HepG2 (cell line): ENCODE data around the gene PLVAP. TPM values are rescaled to one million over a fixed set of nuclear protein-coding genes. Genes with fewer than 3 reads are reported as not detected.

ENCODE experiments used
- AGO1 ChIP-seq: fragments of 200-400 bp; formaldehyde crosslinking; IDR thresholded peaks from 2 replicates; pipeline ENCODE4 v1.6.1; 2017; ENCODE audit warnings: mild to moderate bottlenecking, low read depth, low read length, moderate library complexity; ENCODE audit not compliant: poor library complexity, severe bottlenecking
- GZF1 ChIP-seq: sonication (generic); formaldehyde crosslinking; IDR thresholded peaks from 2 replicates; pipeline ENCODE4 v1.5.1; 2020; ENCODE audit warnings: mild to moderate bottlenecking, missing genetic modification reagents
- HOXA5 ChIP-seq: sonication (generic); formaldehyde crosslinking; IDR thresholded peaks from 2 replicates; pipeline ENCODE4 v1.4.0; 2020; ENCODE audit warnings: missing genetic modification reagents
- MAFG ChIP-seq: sonication (generic); formaldehyde crosslinking; IDR thresholded peaks from 2 replicates; pipeline ENCODE4 v1.5.1; 2020; ENCODE audit warnings: mild to moderate bottlenecking, missing genetic modification reagents
- PAX8 ChIP-seq: sonication (generic); formaldehyde crosslinking; IDR thresholded peaks from 2 replicates; pipeline ENCODE4 v1.8.0; 2022; ENCODE audit warnings: mild to moderate bottlenecking, missing genetic modification reagents, borderline replicate concordance
- RBM22 ChIP-seq: fragments of 200-400 bp; formaldehyde crosslinking; optimal IDR thresholded peaks from 2 replicates; pipeline ENCODE3; 2017; ENCODE audit warnings: mild to moderate bottlenecking, low read length, moderate library complexity
- SAP130 ChIP-seq: IDR thresholded peaks from 2 replicates; pipeline ENCODE4 v1.6.1; 2016; ENCODE audit warnings: low read depth
- SCMH1 ChIP-seq: sonication (generic); formaldehyde crosslinking; IDR thresholded peaks from 2 replicates; pipeline ENCODE4 v1.9.0; 2021; ENCODE audit warnings: missing genetic modification reagents, mild to moderate bottlenecking, borderline replicate concordance
- SMYD3 ChIP-seq: sonication (generic); formaldehyde crosslinking; IDR thresholded peaks from 2 replicates; pipeline ENCODE4 v1.8.1; 2023; ENCODE audit warnings: mild to moderate bottlenecking, missing genetic modification reagents
- ZNF225 ChIP-seq: sonication (generic); formaldehyde crosslinking; IDR thresholded peaks from 2 replicates; pipeline ENCODE4 v1.4.0; 2020; ENCODE audit warnings: mild to moderate bottlenecking, missing genetic modification reagents
- ZNF335 ChIP-seq: sonication (generic); formaldehyde crosslinking; IDR thresholded peaks from 2 replicates; pipeline ENCODE4 v1.4.0; 2020; ENCODE audit warnings: missing genetic modification reagents
- ZNF550 ChIP-seq: sonication (generic); formaldehyde crosslinking; IDR thresholded peaks from 2 replicates; pipeline ENCODE4 v1.4.0; 2020; ENCODE audit warnings: mild to moderate bottlenecking, missing genetic modification reagents, borderline replicate concordance
- ZNF766 ChIP-seq: sonication (generic); formaldehyde crosslinking; IDR thresholded peaks from 2 replicates; pipeline ENCODE4 v1.5.0; 2020; ENCODE audit warnings: missing genetic modification reagents, borderline replicate concordance
- ZSCAN9 ChIP-seq: IDR thresholded peaks from 2 replicates; pipeline ENCODE4 v1.6.1; 2016; ENCODE audit warnings: borderline replicate concordance
- polyA plus RNA-seq, 8 experiments: library from polyadenylated mRNA; depleted of rRNA in 3 of 8; stranded (reverse) in 7 of 8; unstranded in 1 of 8; fragments of >200 nt; fragmentation: Illumina TruSeq in 4 of 8; extraction: Trizol in 4 of 8; gene quantifications; 2 replicates each; pipeline versions ENCODE4 v1.2.1 to v1.2.3, GENCODE V29; 2011 to 2016; ENCODE audit warnings: low read depth in 4 of 8, missing spikeins in 1 of 8, mixed read lengths in 1 of 8; ENCODE audit not compliant: insufficient read depth in 1 of 8
- total RNA-seq, 5 experiments: library from RNA; depleted of rRNA; stranded (reverse); fragments of >200 nt; fragmentation: Illumina TruSeq; extraction: Trizol; gene quantifications; 2 replicates each; pipeline ENCODE4 v1.2.3, GENCODE V29; 2016; ENCODE audit warnings: low read depth in 1 of 5
- TF ChIP-seq, protein P1 (sequence below): sonication (generic); formaldehyde crosslinking; conservative IDR thresholded peaks from 2 replicates; pipeline ENCODE4 v1.8.0; 2022; ENCODE audit warnings: mild to moderate bottlenecking, moderate library complexity, missing genetic modification reagents
- TF ChIP-seq, protein P2 (sequence below): sonication (generic); formaldehyde crosslinking; IDR thresholded peaks from 2 replicates; pipeline ENCODE4 v1.8.0; 2022; ENCODE audit warnings: mild to moderate bottlenecking, missing genetic modification reagents
- TF ChIP-seq, protein P3 (sequence below): IDR thresholded peaks from 2 replicates; pipeline ENCODE4 v1.6.1; 2016
- TF ChIP-seq, protein P4 (sequence below): sonication (generic); formaldehyde crosslinking; conservative IDR thresholded peaks from 2 replicates; pipeline ENCODE4 v1.8.0; 2022; ENCODE audit warnings: low read depth, missing genetic modification reagents
- TF ChIP-seq, protein P5 (sequence below): sonication (generic); formaldehyde crosslinking; IDR thresholded peaks from 2 replicates; pipeline ENCODE4 v1.4.0; 2020; ENCODE audit warnings: missing genetic modification reagents, borderline replicate concordance

The PLVAP gene
- total and polyA plus RNA-seq, 2 of the 13 experiments (the other 11 are each of a cell fraction or from before 2014, with no cell fraction given), result 0.26 TPM; not detected in 1

DNA sequence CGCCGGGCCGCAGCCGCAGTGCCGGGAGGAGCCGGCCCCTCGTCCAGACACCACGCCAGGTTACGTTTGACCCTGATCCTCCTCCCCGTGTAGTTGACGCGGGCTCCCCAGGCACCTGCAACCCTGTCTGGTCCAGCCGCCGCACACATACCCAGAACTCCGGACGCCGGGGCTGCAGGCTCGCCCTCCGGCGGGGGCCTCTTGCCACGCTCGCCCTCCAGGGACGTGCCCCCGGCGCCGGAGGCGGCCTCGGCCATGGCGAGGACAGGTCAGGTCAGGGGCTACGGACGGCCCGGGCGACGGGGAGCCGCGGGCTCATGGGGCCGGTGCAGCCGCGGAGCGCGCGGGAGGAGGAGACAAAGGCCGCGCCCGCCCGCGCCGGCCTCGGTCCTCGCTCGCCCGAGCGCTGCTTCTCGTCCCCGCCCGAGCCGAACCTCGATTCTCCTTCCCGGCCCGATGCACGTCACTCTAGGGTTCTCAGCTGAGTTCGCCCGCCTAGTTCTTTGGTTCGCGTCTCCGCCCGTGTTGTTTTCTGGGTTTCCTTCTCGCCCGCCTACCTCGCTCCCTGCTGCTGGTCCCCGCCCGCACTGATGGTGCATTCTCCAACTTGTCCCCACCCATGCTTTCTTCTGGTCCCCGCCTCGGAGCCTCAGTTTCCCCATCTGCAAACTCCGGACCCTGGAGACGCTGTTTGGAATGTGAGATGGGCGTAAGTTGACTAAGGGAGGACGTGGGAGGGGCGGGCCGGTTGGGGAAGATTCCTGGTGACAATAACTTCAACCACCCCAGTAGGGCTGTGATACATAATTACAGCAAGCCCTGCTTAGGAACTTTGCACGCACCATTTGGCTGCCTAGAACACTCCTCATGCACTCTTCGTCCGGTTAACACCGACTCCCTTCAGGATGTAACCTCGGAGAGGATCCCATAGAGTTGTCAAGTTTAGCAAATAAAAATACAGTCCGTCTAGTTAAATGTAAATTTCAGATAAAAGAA is 42.4 kb downstream of the PLVAP start, which contains the start of gene ANO8 (continued):
- TF ChIP-seq SMYD3 (CRISPR knock-in tag) (no peak), SCMH1 (CRISPR knock-in tag) (no peak), ZNF550 (CRISPR knock-in tag) (peak; percentile 81; the same call in 1 of the 2 replicates), ZNF225 (CRISPR knock-in tag) (0 out of 2 replicates have a peak, but pooled peaks have one; percentile 62), AGO1 (no peak), HOXA5 (no peak; the same call in 1 of the 2 replicates), ZNF335 (CRISPR knock-in tag) (no peak), MAFG (CRISPR knock-in tag) (no peak), ZSCAN9 (peak; percentile 23; the same call in 1 of the 2 replicates), GZF1 (no peak), RBM22 (peak; percentile 57), PAX8 (CRISPR knock-in tag) (no peak), ZNF766 (CRISPR knock-in tag) (peak; percentile 53; the same call in 1 of the 2 replicates), SAP130 (CRISPR knock-in tag) (peak; percentile 83)
- TF ChIP-seq, protein P1, sequence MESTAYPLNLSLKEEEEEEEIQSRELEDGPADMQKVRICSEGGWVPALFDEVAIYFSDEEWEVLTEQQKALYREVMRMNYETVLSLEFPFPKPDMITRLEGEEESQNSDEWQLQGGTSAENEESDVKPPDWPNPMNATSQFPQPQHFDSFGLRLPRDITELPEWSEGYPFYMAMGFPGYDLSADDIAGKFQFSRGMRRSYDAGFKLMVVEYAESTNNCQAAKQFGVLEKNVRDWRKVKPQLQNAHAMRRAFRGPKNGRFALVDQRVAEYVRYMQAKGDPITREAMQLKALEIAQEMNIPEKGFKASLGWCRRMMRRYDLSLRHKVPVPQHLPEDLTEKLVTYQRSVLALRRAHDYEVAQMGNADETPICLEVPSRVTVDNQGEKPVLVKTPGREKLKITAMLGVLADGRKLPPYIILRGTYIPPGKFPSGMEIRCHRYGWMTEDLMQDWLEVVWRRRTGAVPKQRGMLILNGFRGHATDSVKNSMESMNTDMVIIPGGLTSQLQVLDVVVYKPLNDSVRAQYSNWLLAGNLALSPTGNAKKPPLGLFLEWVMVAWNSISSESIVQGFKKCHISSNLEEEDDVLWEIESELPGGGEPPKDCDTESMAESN (CRISPR knock-in tag), result peak; percentile 91; the same call in 1 of the 2 replicates
- TF ChIP-seq, protein P2, sequence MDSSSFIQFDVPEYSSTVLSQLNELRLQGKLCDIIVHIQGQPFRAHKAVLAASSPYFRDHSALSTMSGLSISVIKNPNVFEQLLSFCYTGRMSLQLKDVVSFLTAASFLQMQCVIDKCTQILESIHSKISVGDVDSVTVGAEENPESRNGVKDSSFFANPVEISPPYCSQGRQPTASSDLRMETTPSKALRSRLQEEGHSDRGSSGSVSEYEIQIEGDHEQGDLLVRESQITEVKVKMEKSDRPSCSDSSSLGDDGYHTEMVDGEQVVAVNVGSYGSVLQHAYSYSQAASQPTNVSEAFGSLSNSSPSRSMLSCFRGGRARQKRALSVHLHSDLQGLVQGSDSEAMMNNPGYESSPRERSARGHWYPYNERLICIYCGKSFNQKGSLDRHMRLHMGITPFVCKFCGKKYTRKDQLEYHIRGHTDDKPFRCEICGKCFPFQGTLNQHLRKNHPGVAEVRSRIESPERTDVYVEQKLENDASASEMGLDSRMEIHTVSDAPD, result peak; percentile 53; the same call in 1 of the 2 replicates
- TF ChIP-seq, protein P3, sequence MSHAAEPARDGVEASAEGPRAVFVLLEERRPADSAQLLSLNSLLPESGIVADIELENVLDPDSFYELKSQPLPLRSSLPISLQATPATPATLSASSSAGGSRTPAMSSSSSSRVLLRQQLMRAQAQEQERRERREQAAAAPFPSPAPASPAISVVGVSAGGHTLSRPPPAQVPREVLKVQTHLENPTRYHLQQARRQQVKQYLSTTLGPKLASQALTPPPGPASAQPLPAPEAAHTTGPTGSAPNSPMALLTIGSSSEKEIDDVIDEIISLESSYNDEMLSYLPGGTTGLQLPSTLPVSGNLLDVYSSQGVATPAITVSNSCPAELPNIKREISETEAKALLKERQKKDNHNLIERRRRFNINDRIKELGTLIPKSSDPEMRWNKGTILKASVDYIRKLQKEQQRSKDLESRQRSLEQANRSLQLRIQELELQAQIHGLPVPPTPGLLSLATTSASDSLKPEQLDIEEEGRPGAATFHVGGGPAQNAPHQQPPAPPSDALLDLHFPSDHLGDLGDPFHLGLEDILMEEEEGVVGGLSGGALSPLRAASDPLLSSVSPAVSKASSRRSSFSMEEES (CRISPR knock-in tag), result no peak
- TF ChIP-seq, protein P4, sequence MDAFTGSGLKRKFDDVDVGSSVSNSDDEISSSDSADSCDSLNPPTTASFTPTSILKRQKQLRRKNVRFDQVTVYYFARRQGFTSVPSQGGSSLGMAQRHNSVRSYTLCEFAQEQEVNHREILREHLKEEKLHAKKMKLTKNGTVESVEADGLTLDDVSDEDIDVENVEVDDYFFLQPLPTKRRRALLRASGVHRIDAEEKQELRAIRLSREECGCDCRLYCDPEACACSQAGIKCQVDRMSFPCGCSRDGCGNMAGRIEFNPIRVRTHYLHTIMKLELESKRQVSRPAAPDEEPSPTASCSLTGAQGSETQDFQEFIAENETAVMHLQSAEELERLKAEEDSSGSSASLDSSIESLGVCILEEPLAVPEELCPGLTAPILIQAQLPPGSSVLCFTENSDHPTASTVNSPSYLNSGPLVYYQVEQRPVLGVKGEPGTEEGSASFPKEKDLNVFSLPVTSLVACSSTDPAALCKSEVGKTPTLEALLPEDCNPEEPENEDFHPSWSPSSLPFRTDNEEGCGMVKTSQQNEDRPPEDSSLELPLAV (CRISPR knock-in tag), result no peak
- TF ChIP-seq, protein P5, sequence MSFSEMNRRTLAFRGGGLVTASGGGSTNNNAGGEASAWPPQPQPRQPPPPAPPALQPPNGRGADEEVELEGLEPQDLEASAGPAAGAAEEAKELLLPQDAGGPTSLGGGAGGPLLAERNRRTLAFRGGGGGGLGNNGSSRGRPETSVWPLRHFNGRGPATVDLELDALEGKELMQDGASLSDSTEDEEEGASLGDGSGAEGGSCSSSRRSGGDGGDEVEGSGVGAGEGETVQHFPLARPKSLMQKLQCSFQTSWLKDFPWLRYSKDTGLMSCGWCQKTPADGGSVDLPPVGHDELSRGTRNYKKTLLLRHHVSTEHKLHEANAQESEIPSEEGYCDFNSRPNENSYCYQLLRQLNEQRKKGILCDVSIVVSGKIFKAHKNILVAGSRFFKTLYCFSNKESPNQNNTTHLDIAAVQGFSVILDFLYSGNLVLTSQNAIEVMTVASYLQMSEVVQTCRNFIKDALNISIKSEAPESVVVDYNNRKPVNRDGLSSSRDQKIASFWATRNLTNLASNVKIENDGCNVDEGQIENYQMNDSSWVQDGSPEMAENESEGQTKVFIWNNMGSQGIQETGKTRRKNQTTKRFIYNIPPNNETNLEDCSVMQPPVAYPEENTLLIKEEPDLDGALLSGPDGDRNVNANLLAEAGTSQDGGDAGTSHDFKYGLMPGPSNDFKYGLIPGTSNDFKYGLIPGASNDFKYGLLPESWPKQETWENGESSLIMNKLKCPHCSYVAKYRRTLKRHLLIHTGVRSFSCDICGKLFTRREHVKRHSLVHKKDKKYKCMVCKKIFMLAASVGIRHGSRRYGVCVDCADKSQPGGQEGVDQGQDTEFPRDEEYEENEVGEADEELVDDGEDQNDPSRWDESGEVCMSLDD (CRISPR knock-in tag), result 0 out of 2 replicates have a peak, but pooled peaks have one; percentile 22
